ENCODE data around the gene PLK2. TPM values are rescaled to one million over a fixed set of nuclear protein-coding genes. Genes with fewer than 3 reads are reported as not detected.

The PLK2 gene
- total RNA-seq, 2 donors from 2014 or later = 60.1 to 69.4 TPM

DNA sequence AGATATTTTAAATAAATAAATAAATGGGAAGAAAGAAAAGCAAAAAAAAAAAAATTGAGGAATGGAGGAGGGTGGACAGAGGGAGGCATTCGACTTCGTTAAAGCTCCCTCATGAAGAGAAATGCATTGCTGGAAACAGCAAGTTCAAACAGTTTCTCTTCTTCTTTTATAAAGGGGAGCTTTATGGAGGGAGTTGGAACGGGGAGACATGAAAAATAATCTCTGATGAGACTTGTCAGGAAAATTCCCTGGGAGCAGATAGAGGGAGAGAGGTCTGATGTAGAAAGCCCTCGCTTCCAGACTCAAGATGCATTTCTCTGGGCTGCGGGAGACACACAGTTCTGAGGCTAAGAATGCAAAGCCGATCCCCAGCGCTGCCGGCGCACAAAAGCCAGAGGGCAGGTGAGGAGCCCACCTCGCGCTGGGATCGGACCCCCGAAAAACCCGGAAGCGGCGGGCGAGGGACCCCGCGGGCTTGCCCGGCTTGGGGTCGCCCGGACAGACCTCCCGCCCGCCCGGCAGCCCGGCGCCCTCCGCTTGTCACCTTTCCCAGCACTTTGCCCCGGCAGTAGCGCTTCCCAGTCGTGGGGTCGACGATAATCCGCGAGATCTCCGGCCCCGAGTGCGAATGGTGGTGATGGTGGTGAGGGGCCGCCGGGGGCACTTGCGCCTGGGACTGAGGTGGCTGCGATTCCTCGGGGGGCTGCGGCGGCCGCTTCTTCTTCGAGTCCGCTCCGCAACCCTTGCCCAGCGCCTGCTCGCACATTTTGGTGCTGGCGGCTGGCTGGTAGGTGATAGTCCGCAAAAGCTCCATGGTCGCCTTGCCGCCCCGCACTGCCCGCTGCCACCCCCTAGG lies 512 bp downstream of the PLK2 start:
- 0% methylated on average over 37 of the region's 57 CpGs for WGBS
- TF ChIP-seq, protein P1, sequence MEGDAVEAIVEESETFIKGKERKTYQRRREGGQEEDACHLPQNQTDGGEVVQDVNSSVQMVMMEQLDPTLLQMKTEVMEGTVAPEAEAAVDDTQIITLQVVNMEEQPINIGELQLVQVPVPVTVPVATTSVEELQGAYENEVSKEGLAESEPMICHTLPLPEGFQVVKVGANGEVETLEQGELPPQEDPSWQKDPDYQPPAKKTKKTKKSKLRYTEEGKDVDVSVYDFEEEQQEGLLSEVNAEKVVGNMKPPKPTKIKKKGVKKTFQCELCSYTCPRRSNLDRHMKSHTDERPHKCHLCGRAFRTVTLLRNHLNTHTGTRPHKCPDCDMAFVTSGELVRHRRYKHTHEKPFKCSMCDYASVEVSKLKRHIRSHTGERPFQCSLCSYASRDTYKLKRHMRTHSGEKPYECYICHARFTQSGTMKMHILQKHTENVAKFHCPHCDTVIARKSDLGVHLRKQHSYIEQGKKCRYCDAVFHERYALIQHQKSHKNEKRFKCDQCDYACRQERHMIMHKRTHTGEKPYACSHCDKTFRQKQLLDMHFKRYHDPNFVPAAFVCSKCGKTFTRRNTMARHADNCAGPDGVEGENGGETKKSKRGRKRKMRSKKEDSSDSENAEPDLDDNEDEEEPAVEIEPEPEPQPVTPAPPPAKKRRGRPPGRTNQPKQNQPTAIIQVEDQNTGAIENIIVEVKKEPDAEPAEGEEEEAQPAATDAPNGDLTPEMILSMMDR (IDR thresholded peaks at IDR 0.05) = no peak
- no peak for TF ChIP-seq POLR2A (IDR thresholded peaks at IDR 0.05)
- no peak for TF ChIP-seq POLR2AphosphoS5 (IDR thresholded peaks at IDR 0.05)
- Histone ChIP-seq H3K4me3 (peak overlapping the region; percentile 68 to 71), H3K27me3 (replicated peaks; ENCODE audit: insufficient read depth) (no peaks in the 10 kb centered on the region), H3K4me1 (replicated peaks) (no peaks in the 10 kb centered on the region), H3K36me3 (no peaks in the 10 kb centered on the region), H3K27ac (peak overlapping the region; percentile 86 to 91), H3K9me3 (no peaks in the 10 kb centered on the region)
- peak; percentile 28 for DNase-seq (ENCODE audit: low spot score)
- intact Hi-C loops (cut with DNase I) = loop anchor here (2.0 to 5.0 kb wide), 5 partner anchors 572 to 1557 kb away; no protein-coding TSS in a partner anchor

DNA sequence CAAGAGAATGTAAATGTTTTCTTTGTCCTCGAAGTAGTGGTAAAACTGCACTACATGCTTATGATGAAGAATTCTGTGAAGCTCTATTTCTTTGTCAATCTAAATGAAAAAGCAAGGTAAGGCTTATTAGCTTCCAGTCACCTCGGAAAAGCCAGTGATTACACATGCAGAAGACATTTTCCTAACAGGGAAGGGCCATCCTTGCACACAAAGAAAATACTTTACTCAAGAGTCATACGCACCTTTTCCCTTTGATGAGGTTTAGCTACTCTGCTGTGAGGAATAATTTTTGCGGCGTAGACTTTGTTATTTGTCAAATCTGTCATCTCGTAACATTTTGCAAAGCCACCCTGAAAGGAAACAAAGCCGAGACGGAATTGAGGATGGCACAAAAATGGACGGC lies 1.1 kb downstream of the PLK2 start:
- DNase-seq (ENCODE audit: low spot score) = no peak
- intact Hi-C loops (cut with DNase I) = no loop called here
- peak overlapping the region; percentile 68 to 71 for H3K4me3 ChIP-seq
- TF ChIP-seq, protein P1 (IDR thresholded peaks at IDR 0.05) = no peak
- TF ChIP-seq POLR2AphosphoS5 (IDR thresholded peaks at IDR 0.05) (no peak), POLR2A (IDR thresholded peaks at IDR 0.05) (no peak)
- H3K9me3 ChIP-seq = no peaks in the 10 kb centered on the region
- H3K27ac ChIP-seq = no peak overlapping the region
- no peaks in the 10 kb centered on the region for H3K27me3 ChIP-seq (replicated peaks; ENCODE audit: insufficient read depth)
- WGBS = 6% methylated on average over 9 of the region's 9 CpGs
- no peaks in the 10 kb centered on the region for H3K36me3 ChIP-seq
- H3K4me1 ChIP-seq (replicated peaks) = no peaks in the 10 kb centered on the region

DNA sequence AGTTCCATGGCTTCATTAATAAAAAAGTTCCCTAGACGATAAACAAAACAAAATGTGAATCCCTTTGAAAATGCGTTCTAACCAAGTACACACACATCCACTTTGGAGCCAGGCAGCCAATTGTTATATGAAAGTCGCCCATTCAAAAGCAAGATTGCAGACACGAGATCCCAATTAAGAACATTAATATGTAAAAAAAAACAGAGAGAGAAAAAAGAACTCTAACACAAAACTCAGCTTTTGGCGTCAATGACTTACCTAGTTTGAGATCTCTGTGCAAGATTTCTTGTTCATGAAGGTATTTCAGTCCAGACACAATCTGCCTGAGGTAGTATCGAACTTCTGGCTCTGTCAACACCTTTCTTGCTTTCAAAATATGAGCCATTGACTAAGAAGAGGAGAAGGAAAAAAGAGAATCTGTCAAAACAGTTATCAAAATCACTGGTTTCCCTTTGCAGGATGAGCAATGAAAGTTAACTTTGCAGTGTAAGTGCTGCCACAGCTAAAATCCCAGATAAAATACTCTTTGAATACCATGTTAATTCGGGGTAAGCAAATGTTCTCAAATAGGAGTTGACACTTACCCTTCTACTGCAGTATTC lies 1.6 kb downstream of the PLK2 start:
- H3K4me1 ChIP-seq (replicated peaks) = no peaks in the 10 kb centered on the region
- H3K27me3 ChIP-seq (replicated peaks; ENCODE audit: insufficient read depth) = no peaks in the 10 kb centered on the region
- no peaks in the 10 kb centered on the region for H3K36me3 ChIP-seq
- no peak overlapping the region for H3K27ac ChIP-seq
- no peak for TF ChIP-seq POLR2AphosphoS5 (IDR thresholded peaks at IDR 0.05)
- TF ChIP-seq, protein P1 (IDR thresholded peaks at IDR 0.05) = no peak
- no peak for TF ChIP-seq POLR2A (IDR thresholded peaks at IDR 0.05)
- peak overlapping the region; percentile 68 to 71 for H3K4me3 ChIP-seq
- WGBS = 24% methylated on average over 7 of the region's 7 CpGs
- no peak for DNase-seq (ENCODE audit: low spot score)
- H3K9me3 ChIP-seq = no peaks in the 10 kb centered on the region
- intact Hi-C loops (cut with DNase I) = no loop called here

DNA sequence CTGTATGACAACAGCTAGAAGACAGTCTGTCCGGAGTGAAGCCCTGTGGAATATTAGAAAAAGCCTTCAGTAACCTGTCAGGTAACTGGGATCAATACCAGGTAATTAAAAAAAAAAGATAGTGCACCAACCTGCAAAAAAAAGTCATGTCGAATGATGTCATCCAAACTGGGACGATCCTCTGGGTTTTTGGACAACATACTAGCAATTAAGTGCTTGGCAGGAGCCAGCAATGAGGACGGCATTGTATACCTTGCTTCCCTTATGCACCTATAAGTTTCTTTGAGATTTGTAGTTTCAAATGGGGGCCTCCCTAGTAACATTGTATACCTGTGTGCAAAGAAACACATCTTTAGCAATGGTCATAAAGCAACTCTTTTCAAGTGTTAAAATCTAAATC lies 2.8 kb downstream of the PLK2 start:
- TF ChIP-seq, protein P1 (IDR thresholded peaks at IDR 0.05) = no peak
- no peak for TF ChIP-seq POLR2AphosphoS5 (IDR thresholded peaks at IDR 0.05)
- no peak for TF ChIP-seq POLR2A (IDR thresholded peaks at IDR 0.05)
- H3K4me3 ChIP-seq = peak overlapping the region in 1 of 2 donors; percentile 2
- no peak for DNase-seq (ENCODE audit: low spot score)
- H3K36me3 ChIP-seq = no peaks in the 10 kb centered on the region
- 46% methylated on average over 4 of the region's 4 CpGs for WGBS
- H3K27me3 ChIP-seq (replicated peaks; ENCODE audit: insufficient read depth) = no peaks in the 10 kb centered on the region
- H3K4me1 ChIP-seq (replicated peaks) = no peaks in the 10 kb centered on the region
- no peak overlapping the region for H3K27ac ChIP-seq
- H3K9me3 ChIP-seq = no peaks in the 10 kb centered on the region
- intact Hi-C loops (cut with DNase I) = no loop called here

Measured in prostate gland (tissue), 2 donors.